ENCODE data around the gene MYO5A.

MYO5A gene

DNA sequence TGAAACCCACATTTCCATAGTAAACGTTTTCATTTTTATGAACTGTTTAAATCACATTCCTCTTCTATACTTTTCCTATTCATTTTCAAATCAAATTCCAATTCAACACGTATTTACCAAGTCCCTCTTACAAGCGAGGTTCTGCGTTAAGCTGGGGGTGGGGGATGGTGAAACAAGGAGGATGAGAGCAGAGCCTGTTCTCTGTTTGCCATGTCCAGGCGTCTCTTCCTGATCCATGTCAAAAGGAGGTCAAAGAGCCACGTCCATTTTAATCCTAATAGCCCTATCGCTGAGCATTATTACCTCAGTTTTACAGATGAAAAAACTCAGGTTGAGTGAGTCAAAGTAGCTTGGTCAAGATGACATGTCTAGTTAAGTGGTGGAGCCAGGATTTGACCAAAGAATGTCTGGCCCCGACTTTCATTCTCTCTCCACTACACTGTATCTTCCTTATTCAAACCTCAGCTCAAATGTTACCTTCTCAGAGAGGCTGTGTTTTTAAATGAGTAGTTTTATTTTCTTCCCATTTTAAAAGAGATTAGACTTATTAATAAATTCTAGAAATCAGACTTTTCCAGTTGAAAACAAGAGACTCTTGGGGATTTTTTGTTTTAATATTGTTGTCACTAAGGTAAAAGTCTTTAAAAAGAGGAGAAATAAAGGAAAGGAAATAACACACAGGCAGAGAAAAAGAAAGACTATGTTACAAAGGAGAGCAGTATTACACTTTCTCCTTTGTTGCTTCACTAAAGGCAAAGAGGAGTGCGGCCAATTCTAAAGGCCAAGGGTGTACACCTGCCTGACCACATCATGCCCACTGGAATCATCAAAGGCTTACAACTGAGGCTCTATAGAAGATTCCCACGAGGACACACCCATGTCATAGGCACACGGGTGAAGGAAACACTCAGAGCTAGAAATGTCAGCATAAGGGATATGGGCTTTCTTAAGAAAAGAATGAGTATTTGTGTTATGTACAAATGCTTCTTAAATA, 42.4 kb downstream of the MYO5A start:
- no peaks in the 10 kb centered on the region for H3K27me3 Mint-ChIP-seq (ENCODE audit: low read depth)
- no peaks in the 10 kb centered on the region for H3K36me3 Mint-ChIP-seq (ENCODE audit: low read depth)

DNA sequence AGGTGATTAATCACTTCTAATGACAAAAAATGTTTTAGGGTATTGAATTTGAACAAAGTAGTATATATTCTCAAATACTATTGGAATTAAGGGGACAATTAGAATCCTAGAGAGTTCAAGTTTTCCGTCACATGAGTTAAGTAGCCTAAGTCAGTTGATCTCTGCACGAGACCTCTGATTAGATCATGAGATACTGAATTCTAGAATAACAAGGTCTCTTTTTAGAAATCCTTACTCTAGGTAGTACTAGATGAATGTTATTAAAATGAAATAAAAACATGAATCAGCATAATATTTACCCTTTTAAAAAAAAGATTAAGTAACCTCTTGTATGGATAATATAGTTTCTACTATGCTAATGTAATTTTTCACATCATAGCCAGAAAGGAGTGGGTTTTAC, 43.4 kb downstream of the MYO5A start:
- no peak overlapping the region for H3K27ac Mint-ChIP-seq
- H3K9me3 Mint-ChIP-seq = no peaks in the 10 kb centered on the region

More for the DNA sequence above, 42.4 kb downstream of the MYO5A start:
- Mint-ChIP-seq H3K9me3 (no peaks in the 10 kb centered on the region), H3K4me1 (peaks cover 39% of the 10 kb centered on the region), H3K4me3 (no peak overlapping the region), H3K27ac (no peak overlapping the region)
- TF ChIP-seq, protein P1, sequence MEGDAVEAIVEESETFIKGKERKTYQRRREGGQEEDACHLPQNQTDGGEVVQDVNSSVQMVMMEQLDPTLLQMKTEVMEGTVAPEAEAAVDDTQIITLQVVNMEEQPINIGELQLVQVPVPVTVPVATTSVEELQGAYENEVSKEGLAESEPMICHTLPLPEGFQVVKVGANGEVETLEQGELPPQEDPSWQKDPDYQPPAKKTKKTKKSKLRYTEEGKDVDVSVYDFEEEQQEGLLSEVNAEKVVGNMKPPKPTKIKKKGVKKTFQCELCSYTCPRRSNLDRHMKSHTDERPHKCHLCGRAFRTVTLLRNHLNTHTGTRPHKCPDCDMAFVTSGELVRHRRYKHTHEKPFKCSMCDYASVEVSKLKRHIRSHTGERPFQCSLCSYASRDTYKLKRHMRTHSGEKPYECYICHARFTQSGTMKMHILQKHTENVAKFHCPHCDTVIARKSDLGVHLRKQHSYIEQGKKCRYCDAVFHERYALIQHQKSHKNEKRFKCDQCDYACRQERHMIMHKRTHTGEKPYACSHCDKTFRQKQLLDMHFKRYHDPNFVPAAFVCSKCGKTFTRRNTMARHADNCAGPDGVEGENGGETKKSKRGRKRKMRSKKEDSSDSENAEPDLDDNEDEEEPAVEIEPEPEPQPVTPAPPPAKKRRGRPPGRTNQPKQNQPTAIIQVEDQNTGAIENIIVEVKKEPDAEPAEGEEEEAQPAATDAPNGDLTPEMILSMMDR (IDR thresholded peaks at IDR 0.05; ENCODE audit: unreplicated experiment in 3 of 3) = no peak

DNA sequence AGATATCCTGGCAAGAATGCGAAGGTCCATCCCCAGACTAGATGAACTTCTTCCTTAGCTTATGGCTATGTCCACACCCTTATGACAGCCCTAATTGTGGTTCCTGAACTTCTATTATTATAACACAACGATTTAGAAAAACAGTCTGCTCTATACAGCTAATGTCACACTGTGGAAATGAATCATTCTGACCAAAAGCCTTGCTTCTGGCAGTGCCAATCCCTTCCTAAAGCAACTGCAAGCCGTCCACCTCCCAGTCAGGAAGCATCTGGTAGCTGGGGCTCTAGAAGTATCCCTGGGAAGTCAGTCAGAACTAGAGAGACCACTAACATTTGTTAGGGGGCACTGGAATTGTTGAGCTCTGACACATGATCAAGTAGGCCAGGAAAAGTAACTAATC, 45.0 kb downstream of the MYO5A start:
- Mint-ChIP-seq H3K27ac (peak overlapping the region in 1 of 3 experiments; percentile 33), H3K4me1 (peaks cover 35% of the 10 kb centered on the region), H3K9me3 (peaks cover 3% of the 10 kb centered on the region), H3K27me3 (ENCODE audit: low read depth) (no peaks in the 10 kb centered on the region), H3K4me3 (no peak overlapping the region), H3K36me3 (ENCODE audit: low read depth) (no peaks in the 10 kb centered on the region)
- TF ChIP-seq, protein P1 (IDR thresholded peaks at IDR 0.05; ENCODE audit: unreplicated experiment in 3 of 3) = no peak

More for the DNA sequence above, 43.4 kb downstream of the MYO5A start:
- Mint-ChIP-seq H3K27me3 (ENCODE audit: low read depth) (no peaks in the 10 kb centered on the region), H3K36me3 (ENCODE audit: low read depth) (no peaks in the 10 kb centered on the region), H3K4me3 (no peak overlapping the region), H3K4me1 (peaks cover 39% of the 10 kb centered on the region)
- TF ChIP-seq, protein P1 (IDR thresholded peaks at IDR 0.05; ENCODE audit: unreplicated experiment in 3 of 3) = no peak

DNA sequence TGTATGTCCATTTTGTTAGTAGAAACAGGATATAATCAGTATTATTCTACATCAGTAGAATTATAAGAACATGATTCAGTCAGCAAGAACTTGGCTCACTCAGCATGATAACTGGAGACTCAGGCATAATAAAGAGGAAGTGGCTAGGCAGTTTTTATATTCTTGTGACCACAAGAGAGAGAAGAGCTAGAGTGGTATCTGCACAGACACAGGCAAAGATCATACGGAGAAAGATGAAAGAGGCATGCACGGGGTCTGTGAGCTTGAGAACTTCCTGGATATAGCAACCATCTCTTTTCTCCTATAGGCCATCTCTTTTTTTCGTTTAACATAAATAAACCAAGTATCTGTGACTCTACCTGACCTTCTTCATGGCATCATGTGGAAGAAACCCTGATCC, 46.8 kb downstream of the MYO5A start:
- no peak overlapping the region for H3K27ac Mint-ChIP-seq
- no peak overlapping the region for H3K4me3 Mint-ChIP-seq
- H3K9me3 Mint-ChIP-seq = peaks cover 14% of the 10 kb centered on the region
- peaks cover 24% of the 10 kb centered on the region for H3K4me1 Mint-ChIP-seq
- TF ChIP-seq, protein P1 (IDR thresholded peaks at IDR 0.05; ENCODE audit: unreplicated experiment in 3 of 3) = no peak
- peaks cover 4% of the 10 kb centered on the region for H3K27me3 Mint-ChIP-seq (ENCODE audit: low read depth)
- H3K36me3 Mint-ChIP-seq (ENCODE audit: low read depth) = peaks cover 5% of the 10 kb centered on the region

DNA sequence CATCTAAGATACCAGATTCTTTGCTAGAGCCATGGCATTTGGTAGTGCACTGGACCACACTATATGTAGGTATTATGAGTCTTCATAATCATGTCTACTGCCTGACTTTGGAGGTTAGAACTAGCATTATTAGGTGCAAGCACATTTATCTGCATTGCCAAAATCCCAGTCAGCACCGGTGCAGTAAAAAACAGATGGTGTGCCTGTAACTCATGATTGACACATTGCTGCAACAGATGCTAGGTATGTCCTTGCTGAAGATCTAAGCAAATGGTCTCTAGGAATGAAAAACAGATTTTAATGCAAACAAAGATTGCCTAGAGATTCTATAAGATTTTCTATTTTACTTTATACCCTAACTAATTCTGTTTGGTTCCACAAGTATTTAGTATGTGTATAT, 47.7 kb downstream of the MYO5A start:
- Mint-ChIP-seq H3K4me3 (no peak overlapping the region), H3K4me1 (peaks cover 15% of the 10 kb centered on the region), H3K27me3 (ENCODE audit: low read depth) (peaks cover 4% of the 10 kb centered on the region), H3K36me3 (ENCODE audit: low read depth) (peaks cover 5% of the 10 kb centered on the region), H3K27ac (no peak overlapping the region), H3K9me3 (peaks cover 15% of the 10 kb centered on the region)
- TF ChIP-seq, protein P1 (IDR thresholded peaks at IDR 0.05; ENCODE audit: unreplicated experiment in 3 of 3) = no peak

Measured in nephron (organoid).